GM12801 (cell line): Measurements from ENCODE around the gene COL25A1.

Experiments used
- TF ChIP-seq, protein P1 (sequence below): IDR thresholded peaks from one replicate; pipeline ENCODE4 v1.5.1; 2011; ENCODE audit warnings: control low read depth; ENCODE audit not compliant: insufficient read length; ENCODE audit errors: extremely low read depth

COL25A1 gene

DNA sequence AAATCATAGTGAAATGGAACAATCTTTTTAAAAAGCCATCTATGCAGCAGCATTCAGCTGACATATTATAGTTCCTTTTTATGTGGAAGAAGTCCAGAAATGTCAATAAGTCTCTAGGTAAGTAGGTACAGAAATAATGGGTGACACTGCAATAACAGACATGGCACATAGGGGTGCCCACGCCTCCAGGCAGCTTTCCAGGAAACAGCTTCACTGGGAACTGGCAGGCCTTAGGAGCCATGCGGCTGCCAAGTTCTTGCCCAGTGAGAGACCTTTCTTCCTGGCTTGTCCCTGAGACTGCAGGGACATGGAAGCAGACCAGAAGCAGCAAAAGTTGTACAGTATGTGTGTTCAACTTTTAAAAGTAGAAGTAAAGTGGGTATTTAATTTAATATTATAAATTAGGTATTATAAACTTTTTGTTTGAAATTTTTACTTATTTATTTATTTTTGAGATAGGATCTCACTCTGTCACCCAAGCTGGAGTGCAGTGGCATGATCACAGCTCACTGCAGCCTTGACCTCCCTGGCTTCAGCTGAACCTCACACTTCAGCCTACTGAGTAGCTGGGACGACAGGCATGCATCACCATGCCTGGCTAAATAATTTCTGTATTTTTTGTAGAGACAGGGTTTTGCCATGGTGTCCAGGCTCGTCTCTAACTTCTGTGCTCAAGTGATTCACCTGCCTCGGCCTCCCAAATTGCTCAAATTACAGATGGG lies 527.5 kb downstream of the COL25A1 start:
- TF ChIP-seq, protein P1, sequence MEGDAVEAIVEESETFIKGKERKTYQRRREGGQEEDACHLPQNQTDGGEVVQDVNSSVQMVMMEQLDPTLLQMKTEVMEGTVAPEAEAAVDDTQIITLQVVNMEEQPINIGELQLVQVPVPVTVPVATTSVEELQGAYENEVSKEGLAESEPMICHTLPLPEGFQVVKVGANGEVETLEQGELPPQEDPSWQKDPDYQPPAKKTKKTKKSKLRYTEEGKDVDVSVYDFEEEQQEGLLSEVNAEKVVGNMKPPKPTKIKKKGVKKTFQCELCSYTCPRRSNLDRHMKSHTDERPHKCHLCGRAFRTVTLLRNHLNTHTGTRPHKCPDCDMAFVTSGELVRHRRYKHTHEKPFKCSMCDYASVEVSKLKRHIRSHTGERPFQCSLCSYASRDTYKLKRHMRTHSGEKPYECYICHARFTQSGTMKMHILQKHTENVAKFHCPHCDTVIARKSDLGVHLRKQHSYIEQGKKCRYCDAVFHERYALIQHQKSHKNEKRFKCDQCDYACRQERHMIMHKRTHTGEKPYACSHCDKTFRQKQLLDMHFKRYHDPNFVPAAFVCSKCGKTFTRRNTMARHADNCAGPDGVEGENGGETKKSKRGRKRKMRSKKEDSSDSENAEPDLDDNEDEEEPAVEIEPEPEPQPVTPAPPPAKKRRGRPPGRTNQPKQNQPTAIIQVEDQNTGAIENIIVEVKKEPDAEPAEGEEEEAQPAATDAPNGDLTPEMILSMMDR, result no peak

DNA sequence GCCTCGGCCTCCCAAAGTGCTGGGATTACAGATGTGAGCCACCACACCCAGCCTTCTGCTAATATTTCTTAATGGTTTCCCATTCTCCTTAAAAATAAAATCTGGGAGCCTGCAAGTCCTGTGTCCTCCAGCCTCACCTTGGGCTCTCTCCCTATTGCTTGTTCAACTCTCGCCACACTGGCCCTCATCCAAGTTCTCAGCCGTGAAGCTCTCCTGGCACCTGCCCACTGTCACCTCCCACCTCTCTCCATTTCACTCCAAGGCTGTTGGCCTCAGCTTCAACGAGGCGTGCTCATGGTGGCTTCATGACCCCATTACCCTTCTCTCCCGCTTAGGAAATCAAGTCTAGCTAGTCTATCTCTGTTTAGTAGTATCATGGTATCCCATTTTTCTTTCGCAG lies 530.1 kb downstream of the COL25A1 start:
- TF ChIP-seq, protein P1, result no peak

DNA sequence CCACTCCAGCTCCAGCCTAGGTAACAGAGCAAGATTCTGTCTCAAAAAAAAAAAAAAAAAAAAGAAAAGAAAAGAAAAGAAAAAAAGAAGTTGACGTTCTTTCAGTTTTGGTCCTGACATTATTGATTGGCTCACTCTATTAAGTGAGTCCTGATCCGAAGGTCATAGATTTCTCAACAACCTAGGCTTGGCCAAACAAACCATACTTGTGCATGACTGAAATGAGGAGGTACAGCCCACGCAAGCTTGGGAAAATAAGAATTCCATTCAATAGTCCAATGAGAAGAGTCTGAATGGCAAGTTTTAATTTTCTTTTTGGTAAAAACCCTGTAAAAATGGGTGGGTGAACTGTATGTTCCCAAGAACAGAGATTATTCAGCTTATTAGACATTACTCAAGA lies 536.4 kb downstream of the COL25A1 start:
- TF ChIP-seq, protein P1, result no peak

DNA sequence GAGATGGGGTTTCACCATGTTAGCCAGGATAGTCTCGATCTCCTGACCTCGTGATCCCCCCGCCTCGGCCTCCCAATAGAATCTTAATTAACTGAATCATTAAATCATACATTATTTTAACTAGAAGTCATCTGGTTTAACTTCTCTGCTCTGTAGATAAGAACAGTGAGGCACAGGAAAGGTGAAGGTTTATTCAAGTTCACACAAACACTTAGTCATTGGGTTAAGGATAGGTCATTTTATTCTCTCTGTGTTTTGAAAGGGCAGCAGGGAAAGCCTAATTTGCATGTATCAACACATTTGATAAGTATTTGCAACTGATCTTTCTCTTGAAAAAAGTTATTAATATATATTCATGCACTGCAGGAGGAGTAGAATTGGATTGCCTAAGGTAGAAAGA lies 538.5 kb downstream of the COL25A1 start:
- TF ChIP-seq, protein P1, result no peak

DNA sequence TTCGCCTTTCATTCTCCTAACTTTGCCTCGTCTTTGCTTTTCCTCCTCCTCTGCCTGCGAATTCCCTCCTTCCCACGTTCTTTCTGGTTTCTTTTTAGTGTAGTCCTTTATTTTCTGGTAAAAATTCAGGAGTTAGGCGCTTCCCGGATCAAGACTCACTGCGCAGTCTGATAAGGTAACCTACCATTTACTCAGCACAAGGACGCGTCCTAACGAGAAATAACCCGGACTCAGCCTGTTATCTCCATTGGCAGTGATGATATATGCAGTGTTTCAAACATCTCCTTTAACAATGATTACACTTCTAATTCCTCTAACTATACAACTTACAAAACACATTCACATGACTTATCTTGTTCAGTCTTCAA lies 539.2 kb downstream of the COL25A1 start:
- TF ChIP-seq, protein P1, result no peak

DNA sequence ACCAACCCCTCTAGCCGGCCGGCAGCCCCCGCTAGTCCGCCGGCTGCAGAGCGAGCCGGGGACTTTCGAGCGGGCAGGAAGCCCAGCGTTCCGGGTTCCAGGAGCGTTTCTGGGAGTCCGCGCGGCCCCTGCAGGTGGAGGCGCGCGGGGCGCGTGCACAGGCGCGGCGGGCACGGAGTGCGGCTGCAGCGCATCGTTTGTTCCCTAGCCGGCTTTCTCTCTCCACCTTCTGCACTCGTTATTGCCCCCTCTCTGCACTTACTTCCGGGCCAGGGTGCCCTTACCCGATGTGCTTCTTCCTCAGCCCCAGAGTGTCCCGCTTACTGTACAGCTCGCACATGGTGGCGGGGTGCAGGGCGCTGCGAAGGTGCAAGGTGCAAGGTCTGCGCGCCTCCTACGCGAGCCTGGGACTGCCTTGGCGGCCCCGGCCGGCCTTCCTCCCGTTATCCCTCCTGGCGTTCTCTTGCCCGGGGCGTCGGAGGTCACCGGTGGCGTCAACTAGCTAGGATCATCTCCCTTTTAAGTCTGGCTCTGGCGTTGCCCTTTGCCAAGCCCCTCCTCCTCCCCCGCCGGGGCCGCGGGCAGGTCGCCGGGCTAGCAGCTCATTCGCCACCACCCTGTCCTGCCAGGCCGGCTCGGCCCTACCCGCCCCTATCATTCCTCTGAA lies 539.8 kb downstream of the COL25A1 start, which contains the start of gene ETNPPL:
ETNPPL (minus strand) TSS at position 495 of the 667 bp plus-strand sequence; CDS start at position 340, 155 bp downstream.
- TF ChIP-seq, protein P1, result no peak
